H4 (cell line): ENCODE results near the gene SSR4. TPM values are rescaled to one million over a fixed set of nuclear protein-coding genes. Genes with fewer than 3 reads are reported as not detected.
"Not testable (repeated sequence)": the region's sequence is repeated elsewhere in the genome, so short reads cannot be mapped to it uniquely, and the experiment has no call there.

Source experiments
- DNase-seq: peaks from one replicate; pipeline ENCODE4 v3.0.0-alpha.2; 2015; ENCODE audit warnings: low spot score
- total RNA-seq: library from RNA; depleted of rRNA; stranded (reverse); fragments of >200 nt; shearing (Covaris generic); gene quantifications from 2 replicates; pipeline ENCODE4 v1.2.3, GENCODE V29; 2014

Gene SSR4
- total RNA-seq, 1 experiment from 2014 or later: 254 TPM

- DNase-seq: no peak
These were observed 9.7 kb downstream of the SSR4 start for GRCh38 chrX:153804100-153804595.

GRCh38 chrX:153804621-153805020 lies 10.2 kb downstream of the SSR4 start:
- no peak for DNase-seq

GRCh38 chrX:153805436-153805835 lies 11.0 kb downstream of the SSR4 start:
- no peak for DNase-seq

GRCh38 chrX:153806999-153807575 lies 12.6 kb downstream of the SSR4 start:
- DNase-seq: no peak

GRCh38 chrX:153807976-153808375 lies 13.5 kb downstream of the SSR4 start:
- DNase-seq: no peak

- no peak for DNase-seq
These were observed 17.8 kb downstream of the SSR4 start for GRCh38 chrX:153812220-153812619.

- no peak for DNase-seq
These were observed 18.7 kb downstream of the SSR4 start for GRCh38 chrX:153813161-153813560.

GRCh38 chrX:153814591-153815315 lies 20.3 kb downstream of the SSR4 start:
- no peak for DNase-seq

- no peak for DNase-seq
These were observed 22.6 kb downstream of the SSR4 start for GRCh38 chrX:153816831-153817690.

GRCh38 chrX:153818064-153818463 lies 23.6 kb downstream of the SSR4 start:
- not testable (repeated sequence) for DNase-seq

GRCh38 chrX:153818571-153819383 lies 24.3 kb downstream of the SSR4 start:
- DNase-seq: no peak

GRCh38 chrX:153819384-153820040 lies 25.0 kb downstream of the SSR4 start:
- no peak for DNase-seq

- no peak for DNase-seq
These were observed 26.1 kb downstream of the SSR4 start for GRCh38 chrX:153820601-153821000.

- no peak for DNase-seq
These were observed 26.6 kb downstream of the SSR4 start for GRCh38 chrX:153821066-153821465.

GRCh38 chrX:153824348-153824747 lies 29.9 kb downstream of the SSR4 start:
- no peak for DNase-seq

- DNase-seq: no peak
These were observed 30.6 kb downstream of the SSR4 start for GRCh38 chrX:153825042-153825441.

GRCh38 chrX:153827016-153827415 lies 32.5 kb downstream of the SSR4 start:
- no peak for DNase-seq

- DNase-seq: no peak
These were observed 33.4 kb downstream of the SSR4 start for GRCh38 chrX:153827903-153828302.

- DNase-seq: no peak
These were observed 33.8 kb downstream of the SSR4 start for GRCh38 chrX:153828308-153828707.

- no peak for DNase-seq
These were observed 34.5 kb downstream of the SSR4 start for GRCh38 chrX:153828723-153829548.

GRCh38 chrX:153829549-153829798 lies 35.0 kb downstream of the SSR4 start:
- no peak for DNase-seq
